HEK293 (cell line): Measurements from ENCODE around the gene RORC.

Experiments
- BCL11B ChIP-seq: fragments of 450-650 bp; formaldehyde crosslinking; IDR thresholded peaks from 2 replicates; pipeline ENCODE4 v1.5.1; 2016; ENCODE audit warnings: low read depth, missing biosample characterization, missing genetic modification characterization
- GLI4 ChIP-seq: fragments of 450-650 bp; formaldehyde crosslinking; IDR thresholded peaks from 2 replicates; pipeline ENCODE4 v1.5.1; 2016; ENCODE audit warnings: missing biosample characterization, missing genetic modification characterization
- HOXD13 ChIP-seq: sonication (generic); formaldehyde crosslinking; IDR thresholded peaks from 2 replicates; pipeline ENCODE4 v1.8.0; 2022; ENCODE audit warnings: missing genetic modification reagents, borderline replicate concordance
- IKZF3 ChIP-seq: fragments of 450-650 bp; IDR thresholded peaks from 2 replicates; pipeline ENCODE4 v1.5.0; 2018; ENCODE audit warnings: missing biosample characterization, mild to moderate bottlenecking, missing genetic modification characterization, moderate library complexity
- OSR2 ChIP-seq: fragments of 450-650 bp; formaldehyde crosslinking; IDR thresholded peaks from 2 replicates; pipeline ENCODE4 v1.5.1; 2016; ENCODE audit warnings: missing biosample characterization, missing genetic modification characterization
- PRDM10 ChIP-seq: fragments of 450-650 bp; formaldehyde crosslinking; IDR thresholded peaks from 2 replicates; pipeline ENCODE4 v1.5.1; 2016; ENCODE audit warnings: missing biosample characterization, missing genetic modification characterization
- REST ChIP-seq: fragments of 450-650 bp; formaldehyde crosslinking; IDR thresholded peaks from 2 replicates; pipeline ENCODE4 v1.5.1; 2016; ENCODE audit warnings: missing biosample characterization, missing genetic modification characterization
- ZBTB21 ChIP-seq: fragments of 450-650 bp; formaldehyde crosslinking; IDR thresholded peaks from 2 replicates; pipeline ENCODE4 v1.5.1; 2017; ENCODE audit warnings: missing biosample characterization, missing genetic modification characterization
- ZIC2 ChIP-seq: fragments of 450-650 bp; formaldehyde crosslinking; IDR thresholded peaks from 2 replicates; pipeline ENCODE4 v1.5.1; 2016; ENCODE audit warnings: missing biosample characterization, missing genetic modification characterization
- ZNF121 ChIP-seq: fragments of 450-650 bp; formaldehyde crosslinking; IDR thresholded peaks from 2 replicates; pipeline ENCODE4 v1.5.1; 2016; ENCODE audit warnings: missing biosample characterization, missing genetic modification characterization
- ZNF133 ChIP-seq: fragments of 450-650 bp; formaldehyde crosslinking; IDR thresholded peaks from 2 replicates; pipeline ENCODE4 v1.5.1; 2016; ENCODE audit warnings: missing biosample characterization, missing genetic modification characterization
- ZNF138 ChIP-seq: fragments of 450-650 bp; formaldehyde crosslinking; IDR thresholded peaks from 2 replicates; pipeline ENCODE4 v1.5.1; 2016; ENCODE audit warnings: missing biosample characterization, missing genetic modification characterization, borderline replicate concordance
- ZNF148 ChIP-seq: fragments of 450-650 bp; formaldehyde crosslinking; IDR thresholded peaks from 2 replicates; pipeline ENCODE4 v1.5.0; 2017; ENCODE audit warnings: missing biosample characterization, missing genetic modification characterization, borderline replicate concordance
- ZNF16 ChIP-seq: fragments of 450-650 bp; formaldehyde crosslinking; IDR thresholded peaks from 2 replicates; pipeline ENCODE4 v1.5.1; 2016; ENCODE audit warnings: low read depth, missing biosample characterization, missing genetic modification characterization
- ZNF18 ChIP-seq: fragments of 450-650 bp; formaldehyde crosslinking; IDR thresholded peaks from 2 replicates; pipeline ENCODE4 v1.5.1; 2016; ENCODE audit warnings: missing biosample characterization, missing genetic modification characterization
- ZNF292 ChIP-seq: fragments of 450-650 bp; formaldehyde crosslinking; IDR thresholded peaks from 2 replicates; pipeline ENCODE4 v1.5.1; 2016; ENCODE audit warnings: low read depth, missing biosample characterization, missing genetic modification characterization, borderline replicate concordance
- ZNF335 ChIP-seq: fragments of 450-650 bp; formaldehyde crosslinking; conservative IDR thresholded peaks from 2 replicates; pipeline ENCODE4 v1.5.1; 2016; ENCODE audit warnings: missing biosample characterization, missing genetic modification characterization
- ZNF37A ChIP-seq: fragments of 450-650 bp; IDR thresholded peaks from 2 replicates; pipeline ENCODE4 v1.5.1; 2018; ENCODE audit warnings: missing biosample characterization, missing genetic modification characterization
- ZNF416 ChIP-seq: fragments of 450-650 bp; formaldehyde crosslinking; IDR thresholded peaks from 2 replicates; pipeline ENCODE4 v1.5.1; 2016; ENCODE audit warnings: missing biosample characterization, missing genetic modification characterization
- ZNF596 ChIP-seq: fragments of 450-650 bp; IDR thresholded peaks from 2 replicates; pipeline ENCODE4 v1.5.0; 2018; ENCODE audit warnings: missing biosample characterization, mild to moderate bottlenecking, missing genetic modification characterization, moderate library complexity
- ZNF677 ChIP-seq: fragments of 450-650 bp; IDR thresholded peaks from 2 replicates; pipeline ENCODE4 v1.5.0; 2018; ENCODE audit warnings: missing biosample characterization, mild to moderate bottlenecking, missing genetic modification characterization, moderate library complexity
- ZNF747 ChIP-seq: fragments of 450-650 bp; formaldehyde crosslinking; IDR thresholded peaks from 2 replicates; pipeline ENCODE4 v1.5.1; 2016; ENCODE audit warnings: missing biosample characterization, missing genetic modification characterization
- ZNF76 ChIP-seq: fragments of 450-650 bp; formaldehyde crosslinking; IDR thresholded peaks from 2 replicates; pipeline ENCODE4; 2016; ENCODE audit warnings: low read depth, missing biosample characterization, missing genetic modification characterization, borderline replicate concordance
- ZNF777 ChIP-seq: fragments of 450-650 bp; formaldehyde crosslinking; IDR thresholded peaks from 2 replicates; pipeline ENCODE4 v1.5.1; 2017; ENCODE audit warnings: missing biosample characterization, missing genetic modification characterization, borderline replicate concordance
- ZNF785 ChIP-seq: fragments of 450-650 bp; formaldehyde crosslinking; IDR thresholded peaks from 2 replicates; pipeline ENCODE4 v1.5.1; 2016; ENCODE audit warnings: missing biosample characterization, missing genetic modification characterization
- ZSCAN16 ChIP-seq: fragments of 450-650 bp; formaldehyde crosslinking; IDR thresholded peaks from 2 replicates; pipeline ENCODE4 v1.5.1; 2016; ENCODE audit warnings: missing biosample characterization, missing genetic modification characterization
- ZSCAN4 ChIP-seq: fragments of 450-650 bp; formaldehyde crosslinking; IDR thresholded peaks from 2 replicates; pipeline ENCODE4 v1.5.1; 2017; ENCODE audit warnings: missing biosample characterization, missing genetic modification characterization

The RORC gene

GRCh38 chr1:151790071-151790939 lies 41.3 kb downstream of the RORC start, which contains the start of gene TDRKH (continued):
- TF ChIP-seq ZNF121: peak; percentile 56; the same call in 1 of the 2 replicates
- TF ChIP-seq HOXD13 (CRISPR knock-in tag): no peak
- TF ChIP-seq ZNF18 (tag by site-specific recombination): peak; percentile 98
- TF ChIP-seq GLI4: peak; percentile 85; the same call in 1 of the 2 replicates
- TF ChIP-seq PRDM10 (tag by site-specific recombination): peak; percentile 86
- TF ChIP-seq ZSCAN16 (tag by site-specific recombination): peak; percentile 82
- TF ChIP-seq ZNF133 (tag by site-specific recombination): no peak
- TF ChIP-seq ZNF148: no peak
- peak; percentile 75 for TF ChIP-seq ZNF335 (tag by site-specific recombination)
- TF ChIP-seq ZNF596 (tag by site-specific recombination): no peak
- TF ChIP-seq ZIC2: peak; percentile 97
- TF ChIP-seq ZNF16 (tag by site-specific recombination): no peak
- TF ChIP-seq ZNF76 (tag by site-specific recombination): peak; percentile 72; the same call in 1 of the 2 replicates
- TF ChIP-seq REST (tag by site-specific recombination): no peak; the same call in 1 of the 2 replicates
- TF ChIP-seq ZNF138 (tag by site-specific recombination): no peak
- TF ChIP-seq ZNF37A (tag by site-specific recombination): no peak
- peak; percentile 62 for TF ChIP-seq ZSCAN4
- 0 out of 2 replicates have a peak, but pooled peaks have one; percentile 32 for TF ChIP-seq BCL11B (tag by site-specific recombination)
- no peak for TF ChIP-seq ZNF292 (tag by site-specific recombination)
- peak; percentile 29; the same call in 1 of the 2 replicates for TF ChIP-seq OSR2 (tag by site-specific recombination)
- TF ChIP-seq ZNF785: 0 out of 2 replicates have a peak, but pooled peaks have one; percentile 57
- no peak for TF ChIP-seq ZNF747 (tag by site-specific recombination)
- no peak for TF ChIP-seq ZNF677 (tag by site-specific recombination)
- no peak for TF ChIP-seq ZBTB21 (tag by site-specific recombination)
- peak; percentile 45 for TF ChIP-seq IKZF3 (tag by site-specific recombination)
- TF ChIP-seq ZNF416 (tag by site-specific recombination): no peak
- peak; percentile 99 for TF ChIP-seq ZNF777 (tag by site-specific recombination)
